HepG2 (cell line): ENCODE data around the gene FKBP1B. TPM values are rescaled to one million over a fixed set of nuclear protein-coding genes. Genes with fewer than 3 reads are reported as not detected.

Experiments
- AFF4 ChIP-seq: sonication (generic); formaldehyde crosslinking; IDR thresholded peaks from 2 replicates; pipeline ENCODE4 v1.4.0; 2020; ENCODE audit warnings: missing genetic modification reagents
- FOXA3 ChIP-seq: IDR thresholded peaks from 2 replicates; pipeline ENCODE4 v1.6.1; 2016; ENCODE audit warnings: missing genetic modification reagents, missing compliant biosample characterization
- FOXO1 ChIP-seq: sonication (generic); formaldehyde crosslinking; IDR thresholded peaks from 2 replicates; pipeline ENCODE4 v1.4.0; 2020; ENCODE audit warnings: missing genetic modification reagents
- KAT8 ChIP-seq: IDR thresholded peaks from 2 replicates; pipeline ENCODE4 v1.6.1; 2016; ENCODE audit warnings: missing genetic modification reagents, missing compliant biosample characterization
- NCOR1 ChIP-seq: fragments of 200-600 bp; sonication (generic); IDR thresholded peaks from 2 replicates; pipeline ENCODE4 v1.7.0; 2017; ENCODE audit warnings: antibody characterized with exemption, low read length, borderline replicate concordance
- NFATC3 ChIP-seq: sonication (generic); formaldehyde crosslinking; IDR thresholded peaks from 2 replicates; pipeline ENCODE4 v1.5.1; 2020; ENCODE audit warnings: mild to moderate bottlenecking, missing genetic modification reagents
- POGZ ChIP-seq: sonication (generic); formaldehyde crosslinking; IDR thresholded peaks from 2 replicates; pipeline ENCODE4 v1.4.0; 2020; ENCODE audit warnings: mild to moderate bottlenecking, missing genetic modification reagents
- SMAD1 ChIP-seq: sonication (generic); formaldehyde crosslinking; IDR thresholded peaks from 2 replicates; pipeline ENCODE4 v1.4.0; 2020; ENCODE audit warnings: missing genetic modification reagents, low read depth, mild to moderate bottlenecking, borderline replicate concordance
- SRY ChIP-seq: sonication (generic); formaldehyde crosslinking; IDR thresholded peaks from 2 replicates; pipeline ENCODE4 v1.8.0; 2022; ENCODE audit warnings: mild to moderate bottlenecking, missing genetic modification reagents
- STAG1 ChIP-seq: sonication (generic); formaldehyde crosslinking; IDR thresholded peaks from 2 replicates; pipeline ENCODE4 v1.4.0; 2020; ENCODE audit warnings: missing genetic modification reagents
- ZNF530 ChIP-seq: sonication (generic); formaldehyde crosslinking; IDR thresholded peaks from 2 replicates; pipeline ENCODE4 v1.5.0; 2020; ENCODE audit warnings: low read depth, mild to moderate bottlenecking, missing genetic modification reagents
- ZNF598 ChIP-seq: sonication (generic); formaldehyde crosslinking; IDR thresholded peaks from 2 replicates; pipeline ENCODE4 v1.5.1; 2020; ENCODE audit warnings: mild to moderate bottlenecking, missing genetic modification reagents, borderline replicate concordance
- ZNF644 ChIP-seq: IDR thresholded peaks from 2 replicates; pipeline ENCODE4 v1.6.1; 2016; ENCODE audit warnings: low read depth
- polyA plus RNA-seq, 8 experiments: library from polyadenylated mRNA; depleted of rRNA in 3 of 8; stranded (reverse) in 7 of 8; unstranded in 1 of 8; fragments of >200 nt; fragmentation: Illumina TruSeq in 4 of 8; extraction: Trizol in 4 of 8; gene quantifications; 2 replicates each; pipeline versions ENCODE4 v1.2.1 to v1.2.3, GENCODE V29; 2011 to 2016; ENCODE audit warnings: low read depth in 4 of 8, missing spikeins in 1 of 8, mixed read lengths in 1 of 8; ENCODE audit not compliant: insufficient read depth in 1 of 8
- total RNA-seq, 5 experiments: library from RNA; depleted of rRNA; stranded (reverse); fragments of >200 nt; fragmentation: Illumina TruSeq; extraction: Trizol; gene quantifications; 2 replicates each; pipeline ENCODE4 v1.2.3, GENCODE V29; 2016; ENCODE audit warnings: low read depth in 1 of 5
- TF ChIP-seq, protein P1 (sequence below): sonication (generic); formaldehyde crosslinking; IDR thresholded peaks from 2 replicates; pipeline ENCODE4 v1.4.0; 2020; ENCODE audit warnings: mild to moderate bottlenecking, missing genetic modification reagents, borderline replicate concordance
- TF ChIP-seq, protein P2 (sequence below): sonication (generic); formaldehyde crosslinking; IDR thresholded peaks from 2 replicates; pipeline ENCODE4 v1.4.0; 2020; ENCODE audit warnings: mild to moderate bottlenecking, missing genetic modification reagents
- TF ChIP-seq, protein P3 (sequence below): sonication (generic); formaldehyde crosslinking; IDR thresholded peaks from 2 replicates; pipeline ENCODE4 v1.8.1; 2023; ENCODE audit warnings: mild to moderate bottlenecking, inconsistent platforms, moderate library complexity, missing genetic modification reagents, borderline replicate concordance

Gene FKBP1B
- total and polyA plus RNA-seq, 2 of the 13 experiments (the other 11 are each of a cell fraction or from before 2014, with no cell fraction given) = 35.2 to 96.3 TPM

DNA sequence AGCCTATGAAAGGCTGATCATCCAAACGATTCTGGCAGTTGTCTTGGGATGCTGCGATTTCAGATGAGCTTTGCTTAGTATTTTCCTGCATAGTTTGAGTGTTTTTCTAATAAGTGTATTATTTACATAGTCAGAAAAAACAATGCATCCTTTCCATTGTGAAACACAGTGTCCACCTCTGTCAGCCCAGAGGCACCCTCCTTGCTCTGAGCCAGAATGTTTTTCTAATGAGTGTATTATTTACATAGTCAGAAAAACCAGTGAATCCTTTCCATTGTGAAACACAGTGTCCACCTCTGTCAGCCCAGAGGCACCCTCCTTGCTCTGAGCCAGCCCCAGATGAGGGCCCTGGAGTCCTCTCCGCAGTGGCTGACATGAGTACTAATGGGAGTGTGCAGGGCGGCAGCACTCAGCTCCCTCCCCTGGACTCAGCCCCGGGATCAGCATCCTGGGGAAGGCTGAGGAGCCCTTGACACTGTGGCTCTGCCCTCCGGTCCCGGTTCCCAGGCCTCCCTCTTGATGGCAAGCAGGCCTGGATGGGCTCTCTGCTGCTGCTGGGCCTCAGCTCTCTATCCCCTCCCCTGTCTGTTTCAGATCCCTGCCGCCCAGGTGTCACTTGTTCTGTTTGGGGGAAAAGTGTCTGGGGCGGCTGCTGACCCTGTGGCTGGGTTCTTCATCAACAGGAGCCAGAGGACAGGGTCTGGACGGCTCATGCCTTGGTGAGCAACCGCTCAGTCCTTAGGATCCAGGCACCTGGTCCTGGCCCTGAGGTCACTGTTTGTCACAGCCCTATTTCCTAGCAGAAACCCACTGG lies 33.8 kb upstream of the FKBP1B start (continued):
- TF ChIP-seq, protein P1, sequence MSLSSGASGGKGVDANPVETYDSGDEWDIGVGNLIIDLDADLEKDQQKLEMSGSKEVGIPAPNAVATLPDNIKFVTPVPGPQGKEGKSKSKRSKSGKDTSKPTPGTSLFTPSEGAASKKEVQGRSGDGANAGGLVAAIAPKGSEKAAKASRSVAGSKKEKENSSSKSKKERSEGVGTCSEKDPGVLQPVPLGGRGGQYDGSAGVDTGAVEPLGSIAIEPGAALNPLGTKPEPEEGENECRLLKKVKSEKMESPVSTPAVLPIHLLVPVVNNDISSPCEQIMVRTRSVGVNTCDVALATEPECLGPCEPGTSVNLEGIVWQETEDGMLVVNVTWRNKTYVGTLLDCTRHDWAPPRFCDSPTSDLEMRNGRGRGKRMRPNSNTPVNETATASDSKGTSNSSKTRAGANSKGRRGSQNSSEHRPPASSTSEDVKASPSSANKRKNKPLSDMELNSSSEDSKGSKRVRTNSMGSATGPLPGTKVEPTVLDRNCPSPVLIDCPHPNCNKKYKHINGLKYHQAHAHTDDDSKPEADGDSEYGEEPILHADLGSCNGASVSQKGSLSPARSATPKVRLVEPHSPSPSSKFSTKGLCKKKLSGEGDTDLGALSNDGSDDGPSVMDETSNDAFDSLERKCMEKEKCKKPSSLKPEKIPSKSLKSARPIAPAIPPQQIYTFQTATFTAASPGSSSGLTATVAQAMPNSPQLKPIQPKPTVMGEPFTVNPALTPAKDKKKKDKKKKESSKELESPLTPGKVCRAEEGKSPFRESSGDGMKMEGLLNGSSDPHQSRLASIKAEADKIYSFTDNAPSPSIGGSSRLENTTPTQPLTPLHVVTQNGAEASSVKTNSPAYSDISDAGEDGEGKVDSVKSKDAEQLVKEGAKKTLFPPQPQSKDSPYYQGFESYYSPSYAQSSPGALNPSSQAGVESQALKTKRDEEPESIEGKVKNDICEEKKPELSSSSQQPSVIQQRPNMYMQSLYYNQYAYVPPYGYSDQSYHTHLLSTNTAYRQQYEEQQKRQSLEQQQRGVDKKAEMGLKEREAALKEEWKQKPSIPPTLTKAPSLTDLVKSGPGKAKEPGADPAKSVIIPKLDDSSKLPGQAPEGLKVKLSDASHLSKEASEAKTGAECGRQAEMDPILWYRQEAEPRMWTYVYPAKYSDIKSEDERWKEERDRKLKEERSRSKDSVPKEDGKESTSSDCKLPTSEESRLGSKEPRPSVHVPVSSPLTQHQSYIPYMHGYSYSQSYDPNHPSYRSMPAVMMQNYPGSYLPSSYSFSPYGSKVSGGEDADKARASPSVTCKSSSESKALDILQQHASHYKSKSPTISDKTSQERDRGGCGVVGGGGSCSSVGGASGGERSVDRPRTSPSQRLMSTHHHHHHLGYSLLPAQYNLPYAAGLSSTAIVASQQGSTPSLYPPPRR (CRISPR knock-in tag) = peak; percentile 30
- 0 out of 2 replicates have a peak, but pooled peaks have one; percentile 31 for TF ChIP-seq AFF4 (CRISPR knock-in tag)
- peak; percentile 23; the same call in 1 of the 2 replicates for TF ChIP-seq FOXO1
- TF ChIP-seq, protein P2, sequence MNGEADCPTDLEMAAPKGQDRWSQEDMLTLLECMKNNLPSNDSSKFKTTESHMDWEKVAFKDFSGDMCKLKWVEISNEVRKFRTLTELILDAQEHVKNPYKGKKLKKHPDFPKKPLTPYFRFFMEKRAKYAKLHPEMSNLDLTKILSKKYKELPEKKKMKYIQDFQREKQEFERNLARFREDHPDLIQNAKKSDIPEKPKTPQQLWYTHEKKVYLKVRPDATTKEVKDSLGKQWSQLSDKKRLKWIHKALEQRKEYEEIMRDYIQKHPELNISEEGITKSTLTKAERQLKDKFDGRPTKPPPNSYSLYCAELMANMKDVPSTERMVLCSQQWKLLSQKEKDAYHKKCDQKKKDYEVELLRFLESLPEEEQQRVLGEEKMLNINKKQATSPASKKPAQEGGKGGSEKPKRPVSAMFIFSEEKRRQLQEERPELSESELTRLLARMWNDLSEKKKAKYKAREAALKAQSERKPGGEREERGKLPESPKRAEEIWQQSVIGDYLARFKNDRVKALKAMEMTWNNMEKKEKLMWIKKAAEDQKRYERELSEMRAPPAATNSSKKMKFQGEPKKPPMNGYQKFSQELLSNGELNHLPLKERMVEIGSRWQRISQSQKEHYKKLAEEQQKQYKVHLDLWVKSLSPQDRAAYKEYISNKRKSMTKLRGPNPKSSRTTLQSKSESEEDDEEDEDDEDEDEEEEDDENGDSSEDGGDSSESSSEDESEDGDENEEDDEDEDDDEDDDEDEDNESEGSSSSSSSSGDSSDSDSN (CRISPR knock-in tag) = peak; percentile 92
- no peak for TF ChIP-seq ZNF644
- 0 out of 2 replicates have a peak, but pooled peaks have one; percentile 51 for TF ChIP-seq SRY
- TF ChIP-seq KAT8 (CRISPR knock-in tag) = peak; percentile 69
- TF ChIP-seq STAG1 = peak; percentile 35
- no peak for TF ChIP-seq NFATC3
- 0 out of 2 replicates have a peak, but pooled peaks have one; percentile 68 for TF ChIP-seq SMAD1 (CRISPR knock-in tag)
- TF ChIP-seq, protein P3, sequence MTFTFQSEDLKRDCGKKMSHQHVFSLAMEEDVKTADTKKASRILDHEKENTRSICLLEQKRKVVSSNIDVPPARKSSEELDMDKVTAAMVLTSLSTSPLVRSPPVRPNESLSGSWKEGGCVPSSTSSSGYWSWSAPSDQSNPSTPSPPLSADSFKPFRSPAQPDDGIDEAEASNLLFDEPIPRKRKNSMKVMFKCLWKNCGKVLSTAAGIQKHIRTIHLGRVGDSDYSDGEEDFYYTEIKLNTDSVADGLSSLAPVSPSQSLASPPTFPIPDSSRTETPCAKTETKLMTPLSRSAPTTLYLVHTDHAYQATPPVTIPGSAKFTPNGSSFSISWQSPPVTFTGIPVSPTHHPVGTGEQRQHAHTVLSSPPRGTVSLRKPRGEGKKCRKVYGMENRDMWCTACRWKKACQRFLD = 0 out of 2 replicates have a peak, but pooled peaks have one; percentile 5
- peak; percentile 62; the same call in 1 of the 2 replicates for TF ChIP-seq ZNF598 (CRISPR knock-in tag)
- TF ChIP-seq ZNF530 = no peak
- TF ChIP-seq POGZ (CRISPR knock-in tag) = peak; percentile 71
- peak; percentile 36; the same call in 1 of the 2 replicates for TF ChIP-seq NCOR1
- peak; percentile 95 for TF ChIP-seq FOXA3 (CRISPR knock-in tag)
